Stimulated activated CD8-positive, alpha-beta memory T cell treated with anti-CD3 and anti-CD28 coated beads, Interleukin-2, amount 100 ng/mL, for 48 hours (primary cell): ENCODE data around the gene MED22.
"Not testable (repeated sequence)": the region's sequence is repeated elsewhere in the genome, so short reads cannot be mapped to it uniquely, and the experiment has no call there.

Source experiments
- DNase-seq, 2 donors: peaks; one replicate each; pipeline ENCODE4 v3.0.0-alpha.2; 2020; ENCODE audit warnings: low read depth in 2 of 2

Gene MED22

DNA sequence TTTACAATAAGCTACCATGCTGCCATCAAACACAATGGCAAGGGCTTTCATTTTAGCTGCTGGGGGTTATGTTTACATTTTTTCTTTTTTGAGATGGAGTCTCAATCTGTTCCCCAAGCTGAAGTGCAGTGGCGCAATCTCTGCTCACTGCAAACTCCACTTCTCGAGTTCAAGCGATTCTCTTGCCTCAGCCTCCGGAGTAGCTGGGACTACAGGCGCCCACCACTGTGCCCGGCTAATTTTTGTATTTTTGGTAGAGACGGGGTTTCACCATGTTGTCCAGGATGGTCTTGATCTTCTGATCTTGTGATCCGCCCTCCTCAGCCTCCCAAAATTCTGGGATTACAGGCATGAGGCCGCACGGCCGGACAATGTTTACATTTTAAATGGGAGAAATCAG, 13.0 kb downstream of the MED22 start:
- DNase-seq, result not testable (repeated sequence)

DNA sequence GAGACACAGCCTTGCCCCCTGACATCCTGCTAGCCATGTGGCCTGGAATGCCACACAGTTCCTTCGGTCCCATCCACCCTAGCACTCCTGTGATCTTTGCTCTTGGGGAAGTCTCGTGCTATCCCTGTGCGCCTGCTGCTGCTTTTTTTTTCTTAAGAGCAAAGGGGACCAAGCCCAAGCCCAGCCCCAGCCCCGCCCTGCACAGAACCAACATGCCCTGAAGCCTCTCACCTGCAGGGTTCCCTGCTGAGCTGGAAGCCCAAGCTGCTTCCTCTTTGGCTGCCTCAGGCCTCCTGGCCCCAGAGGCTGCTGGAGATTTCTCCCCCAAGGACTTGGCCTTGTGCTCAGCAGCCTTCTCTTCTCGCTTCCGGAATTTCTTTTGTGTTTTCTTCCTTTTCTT, 13.8 kb downstream of the MED22 start:
- DNase-seq, result no peak

DNA sequence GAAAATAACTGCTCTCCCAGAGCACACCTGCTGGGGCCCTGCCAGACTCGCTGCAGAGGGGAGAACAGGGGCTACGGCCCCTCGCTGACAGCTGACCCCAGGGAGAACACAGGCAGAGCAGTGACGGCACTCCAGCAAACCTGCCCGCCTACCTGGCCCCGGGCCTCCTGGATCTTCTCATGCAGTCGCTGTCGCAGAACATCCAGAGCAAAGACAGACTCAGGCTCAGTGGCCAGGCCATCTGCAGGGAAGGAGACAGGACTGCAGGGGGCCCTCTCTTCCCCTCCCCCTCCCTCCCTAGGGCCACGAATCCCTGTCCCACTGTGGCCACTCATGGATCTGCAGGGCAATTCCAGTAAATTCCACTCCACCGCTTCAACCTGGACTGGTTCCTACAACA, 14.4 kb downstream of the MED22 start:
- DNase-seq, result no peak

DNA sequence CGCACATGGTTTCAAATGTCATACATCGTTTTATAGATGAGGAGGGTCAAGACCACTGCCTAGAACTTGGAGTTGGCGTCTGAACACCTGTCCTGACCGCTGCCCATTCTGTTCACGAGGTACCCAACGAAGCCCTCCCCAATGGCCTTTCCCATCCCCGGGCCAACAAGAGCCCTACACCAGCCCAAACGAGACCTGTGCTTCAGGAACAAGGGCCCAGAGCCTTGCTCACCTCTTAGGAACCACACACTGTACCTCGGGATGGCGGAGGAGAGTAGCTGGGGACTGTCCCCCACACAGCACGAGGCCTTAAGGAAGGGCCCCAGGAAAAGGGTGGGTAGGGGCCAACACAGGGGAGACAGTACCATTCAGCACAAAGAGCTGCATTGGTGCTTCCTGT, 14.9 kb downstream of the MED22 start:
- DNase-seq, result no peak

DNA sequence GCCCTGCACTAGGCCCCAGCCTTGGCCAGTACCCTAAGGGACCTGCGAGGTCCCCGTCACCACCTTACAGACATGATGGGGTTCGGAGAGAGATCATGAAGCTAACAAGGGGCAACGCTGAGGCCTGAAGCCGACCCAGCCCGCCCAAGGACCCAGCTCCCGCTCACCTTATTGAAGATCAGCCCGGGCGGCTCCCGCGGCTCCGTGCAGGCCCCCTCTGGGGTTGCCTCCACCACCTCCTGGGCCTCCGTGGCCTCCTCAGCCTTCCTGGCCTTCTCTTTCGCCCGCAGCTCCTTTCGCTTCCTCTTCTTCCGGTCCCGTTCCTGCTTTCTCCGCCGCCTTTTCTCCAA, 15.6 kb downstream of the MED22 start:
- DNase-seq, result no peak

DNA sequence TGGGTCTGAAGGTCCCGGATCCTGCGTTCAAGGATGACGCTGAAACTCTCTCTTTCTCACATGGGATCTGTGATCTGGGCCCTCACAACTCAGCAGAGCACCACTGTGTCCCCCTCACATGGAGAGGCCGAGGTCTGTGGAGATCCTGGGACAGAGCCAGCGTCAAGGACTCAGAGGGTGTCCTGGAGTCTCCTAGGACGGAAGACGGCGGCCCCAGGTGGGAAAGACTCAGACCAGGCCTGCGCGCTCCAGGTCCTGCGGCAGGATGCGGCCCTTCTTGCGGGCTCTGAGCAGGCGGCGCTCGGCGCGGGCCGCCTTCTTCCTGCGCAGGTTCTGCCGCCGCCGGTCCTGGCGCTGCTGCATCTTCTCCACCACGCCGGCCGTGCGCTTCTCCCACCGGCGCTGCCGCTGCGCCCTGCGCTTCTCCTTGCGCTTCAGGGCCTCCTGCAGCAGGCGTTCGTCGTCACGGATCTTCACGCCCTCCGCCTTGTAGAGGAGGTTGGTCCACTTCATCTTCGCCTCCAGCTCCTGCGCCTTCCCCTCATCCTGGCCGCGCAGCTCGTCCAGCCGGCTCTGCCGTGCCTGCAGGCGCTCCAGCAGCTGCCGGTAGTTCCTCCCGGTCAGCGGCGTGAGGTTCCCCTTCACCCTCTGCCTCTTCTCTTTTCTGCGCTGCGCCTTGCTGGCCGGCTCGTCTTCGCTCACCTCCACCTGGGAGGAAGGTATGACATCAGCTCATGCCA, 16.1 kb downstream of the MED22 start:
- DNase-seq, result no peak

DNA sequence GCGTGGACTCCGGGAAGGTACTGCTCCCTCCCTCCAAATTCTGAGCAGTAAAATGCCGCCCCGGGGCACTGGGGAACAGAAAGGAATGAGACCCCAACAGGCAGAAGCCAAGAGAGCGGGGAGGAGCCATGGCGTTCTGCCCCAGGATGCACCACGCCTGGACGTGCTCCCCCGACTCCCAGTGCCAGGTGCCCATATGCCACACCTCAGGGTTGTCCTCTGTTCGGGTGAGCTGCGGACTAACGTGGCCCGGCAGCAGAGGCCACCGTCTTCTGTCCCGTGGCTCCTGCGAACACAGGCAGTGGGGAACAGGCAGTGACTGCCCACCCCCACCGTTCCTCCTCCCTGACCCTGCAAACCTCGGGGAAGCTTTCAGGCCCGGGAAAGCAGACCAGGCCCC, 16.7 kb downstream of the MED22 start:
- no peak for DNase-seq

DNA sequence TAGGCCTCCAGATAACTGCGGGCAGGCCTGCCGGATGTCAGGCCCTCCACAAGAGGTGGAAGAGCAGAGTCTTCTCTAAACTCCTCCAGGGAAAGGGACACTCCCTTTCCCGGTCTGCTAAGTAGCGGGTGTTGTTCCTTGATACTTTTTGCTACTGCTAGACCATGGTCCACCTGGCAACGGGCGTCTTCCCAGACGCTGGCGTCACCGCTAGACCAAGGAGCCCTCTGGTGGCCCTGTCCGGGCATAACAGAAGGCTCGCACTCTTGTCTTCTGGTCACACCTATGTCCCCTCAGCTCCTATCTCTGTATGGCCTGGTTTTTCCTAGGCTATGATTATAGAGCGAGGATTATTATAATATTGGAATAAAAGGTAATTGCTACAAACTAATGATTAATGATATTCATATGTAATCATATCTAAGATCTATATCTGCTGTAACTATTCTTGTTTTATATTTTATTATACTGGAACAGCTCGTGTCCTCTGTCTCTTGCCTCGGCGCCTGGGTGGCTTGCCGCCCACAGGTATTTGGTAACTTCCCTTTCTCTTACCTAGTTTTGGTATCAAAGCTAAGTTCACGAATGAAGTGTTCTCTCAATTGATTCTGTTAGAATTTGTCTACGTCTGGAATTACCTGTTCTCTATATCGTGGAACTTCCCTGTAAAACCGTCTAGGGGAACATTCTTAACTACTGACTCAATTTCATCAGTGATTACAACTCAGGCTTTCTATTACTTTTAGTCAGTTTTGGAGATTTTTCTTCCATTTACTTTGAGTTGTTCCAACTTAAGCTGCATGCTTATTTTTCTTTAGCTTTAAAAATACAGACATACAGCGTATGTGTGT, 18.4 kb downstream of the MED22 start:
- not testable (repeated sequence) for DNase-seq

DNA sequence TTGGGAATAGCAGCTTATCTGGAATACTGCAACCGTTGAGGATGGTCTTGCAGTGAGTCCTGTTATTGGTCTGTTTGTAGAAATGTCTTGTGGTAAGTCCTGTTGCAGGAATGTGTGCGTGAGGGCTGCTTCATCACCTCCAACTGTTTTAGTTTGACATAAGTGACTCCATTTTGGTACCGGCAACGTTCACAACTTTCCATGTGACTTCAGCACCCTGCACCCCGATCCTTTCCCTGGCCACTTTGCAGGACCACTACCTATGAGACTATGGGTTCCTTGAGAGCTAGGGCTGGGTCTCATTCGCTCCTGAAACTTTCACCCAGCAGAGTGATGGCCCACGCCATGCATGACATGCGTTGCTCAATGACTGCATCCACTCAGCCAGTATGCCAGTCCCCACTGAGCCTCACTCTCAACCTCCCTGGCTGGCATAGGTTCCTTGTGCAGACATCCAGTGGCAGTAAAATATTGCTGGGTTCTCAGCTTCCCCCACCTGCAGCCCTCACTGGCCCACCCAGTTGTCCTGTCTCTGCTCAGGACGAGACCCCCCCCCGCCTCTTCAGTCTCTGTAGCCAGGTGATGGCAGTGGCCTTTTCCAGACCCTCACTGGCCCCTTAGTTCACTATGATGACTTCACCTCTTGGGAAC, 20.0 kb downstream of the MED22 start:
- DNase-seq, result no peak

DNA sequence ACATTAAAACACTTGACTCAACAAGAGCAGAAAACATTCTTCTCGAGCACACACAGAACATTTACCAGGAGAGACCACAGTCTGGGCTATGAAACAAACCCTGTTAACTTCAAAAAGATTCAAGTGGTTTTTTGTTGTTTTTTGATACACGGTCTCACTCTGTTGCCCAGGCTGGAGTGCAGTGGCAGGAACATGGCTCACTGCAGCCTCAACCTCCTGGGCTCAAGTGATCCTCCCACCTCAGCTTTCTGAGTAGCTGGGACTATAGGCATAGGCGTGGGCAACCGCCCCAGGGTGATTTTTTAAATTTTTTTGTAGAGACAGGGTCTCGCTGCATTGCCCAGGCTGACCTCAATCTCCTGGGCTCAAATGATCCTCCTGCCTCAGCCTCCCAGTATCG, 20.9 kb downstream of the MED22 start:
- not testable (repeated sequence) for DNase-seq

DNA sequence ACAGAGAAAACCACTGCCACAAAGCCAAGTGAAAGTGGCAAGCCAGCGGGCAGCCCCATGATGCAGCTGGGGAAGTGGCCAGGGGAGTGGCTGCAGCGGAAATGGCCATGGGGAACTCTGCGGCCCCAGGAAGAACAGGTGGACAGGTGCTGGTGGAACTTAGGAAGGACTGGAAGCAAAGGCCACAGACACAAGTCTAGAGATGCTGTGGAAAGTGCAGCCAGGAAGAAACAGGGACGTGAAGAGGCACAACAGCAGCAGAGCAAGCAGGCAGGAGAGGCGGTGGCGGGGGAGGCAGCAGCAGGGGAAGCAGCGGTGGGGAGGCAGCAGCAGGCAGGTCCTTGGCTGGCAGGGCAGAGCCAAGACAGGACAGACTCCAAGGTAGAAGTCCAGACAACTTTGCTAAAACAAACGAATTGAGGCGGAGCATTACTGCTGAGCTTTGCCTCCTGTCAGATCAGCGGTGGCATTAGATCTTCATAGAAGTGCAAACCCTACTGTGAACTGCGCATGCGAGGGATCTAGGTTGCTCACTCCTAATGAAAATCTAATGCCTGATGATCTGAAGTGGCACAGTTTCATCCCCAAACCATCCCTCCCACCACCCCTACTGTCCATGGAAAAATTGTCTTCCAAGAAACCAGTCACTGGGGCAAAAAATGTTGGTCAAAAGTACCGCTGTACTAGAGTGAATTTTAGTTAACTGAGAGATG, 23.8 kb downstream of the MED22 start:
- no peak for DNase-seq

DNA sequence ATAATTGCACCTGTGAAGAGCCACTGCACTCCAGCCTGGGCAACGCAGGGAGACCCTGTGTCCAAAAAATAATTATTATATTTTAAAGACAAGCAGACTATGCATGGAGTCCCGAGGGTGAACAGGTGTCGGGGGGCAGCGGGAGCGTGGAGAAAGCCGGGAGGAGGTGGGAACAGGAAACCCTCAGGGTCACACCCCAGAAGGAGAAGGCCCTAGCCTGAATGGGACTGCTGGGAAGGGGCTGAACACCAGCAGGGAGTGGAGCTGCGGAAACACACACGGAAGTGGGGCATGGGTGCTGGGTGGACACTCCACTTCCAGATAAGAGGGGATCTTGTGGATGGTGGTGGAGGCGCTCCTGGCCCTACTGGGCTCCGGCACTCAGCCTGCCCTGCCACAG, 24.7 kb downstream of the MED22 start:
- no peak for DNase-seq

DNA sequence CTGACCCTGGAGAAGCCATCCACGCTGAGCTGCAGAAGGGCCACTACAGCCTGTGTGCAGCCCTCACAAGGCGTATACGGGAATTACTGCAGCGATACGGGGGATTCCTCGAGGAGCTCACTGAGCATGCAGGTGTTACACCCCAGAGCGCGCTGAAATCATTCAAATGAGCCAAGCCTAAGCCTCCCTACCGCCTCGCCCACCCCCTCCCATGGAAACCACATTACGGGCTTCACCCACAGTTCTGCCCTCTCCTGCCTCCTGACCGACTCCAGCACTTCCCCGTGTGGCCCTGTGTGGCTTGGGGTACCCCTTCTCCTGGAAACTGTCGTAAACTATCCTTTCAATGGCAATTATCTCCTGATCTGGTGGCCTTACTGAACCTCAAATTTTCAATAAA, 25.2 kb downstream of the MED22 start:
- DNase-seq, result no peak

DNA sequence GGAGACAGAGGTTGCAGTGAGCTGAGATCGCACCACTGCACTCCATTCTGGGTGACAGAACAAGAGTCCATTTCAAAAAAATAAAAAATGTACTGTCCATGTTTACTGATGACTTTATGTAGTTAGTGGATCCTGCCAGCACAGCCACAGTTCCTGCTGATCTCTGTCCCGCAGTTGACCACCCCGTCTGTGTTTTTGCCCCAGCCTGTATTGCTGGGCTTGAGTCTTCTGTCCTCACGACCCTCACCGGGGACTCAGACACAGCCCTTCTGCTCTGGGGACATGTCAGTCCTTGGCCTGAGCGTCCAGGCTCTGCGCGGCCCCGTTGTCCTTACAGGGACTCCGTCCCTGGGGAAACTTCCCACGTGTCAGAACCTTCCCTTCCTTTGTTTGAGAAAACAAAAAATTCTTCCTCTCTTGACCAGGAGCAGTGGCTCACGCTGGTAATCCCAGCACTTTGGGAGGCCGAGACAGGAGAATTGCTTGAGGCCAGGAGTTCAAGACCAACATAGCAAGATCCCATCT, 26.5 kb downstream of the MED22 start:
- DNase-seq, result no peak

DNA sequence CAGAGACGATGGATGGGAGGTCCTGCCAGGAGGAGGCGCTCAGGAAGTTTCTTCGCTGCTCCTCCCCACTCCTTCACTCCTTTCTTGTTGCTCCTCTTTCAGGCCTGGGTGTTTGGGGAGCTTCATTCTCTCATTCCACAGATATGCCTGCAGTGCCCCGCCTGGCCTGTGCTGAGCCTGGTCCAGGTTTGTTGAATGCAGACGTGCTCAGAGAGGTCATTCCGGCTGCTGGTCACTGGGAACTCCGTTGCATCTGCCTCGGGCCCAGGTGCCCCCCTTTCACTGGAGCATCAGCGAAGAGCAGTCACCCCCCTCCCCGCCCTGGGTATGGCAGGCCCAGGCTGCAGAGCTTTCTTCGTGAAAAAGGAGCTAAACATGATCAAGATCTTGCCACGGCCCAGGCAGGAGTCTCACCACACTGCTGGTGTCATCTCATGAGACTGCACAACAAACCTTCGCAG, 27.5 kb downstream of the MED22 start:
- no peak for DNase-seq

DNA sequence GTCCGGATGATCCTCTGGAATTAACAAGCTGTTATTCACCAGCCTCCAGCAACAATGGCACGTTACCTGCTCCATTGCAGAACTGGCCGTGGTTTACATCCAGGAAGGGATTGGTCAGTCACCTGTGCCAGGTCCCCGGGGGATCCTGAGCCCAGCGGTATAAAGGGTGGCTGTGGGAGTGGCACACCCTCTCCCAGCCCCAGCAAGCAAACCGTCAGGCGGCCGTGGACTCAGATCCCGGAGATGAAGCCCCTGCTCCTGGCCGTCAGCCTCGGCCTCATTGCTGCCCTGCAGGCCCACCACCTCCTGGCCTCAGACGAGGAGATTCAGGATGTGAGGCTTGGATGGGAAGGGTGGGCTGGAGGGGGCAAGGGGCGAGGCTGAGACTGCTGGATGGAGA, 30.4 kb downstream of the MED22 start:
- not testable (repeated sequence) for DNase-seq

DNA sequence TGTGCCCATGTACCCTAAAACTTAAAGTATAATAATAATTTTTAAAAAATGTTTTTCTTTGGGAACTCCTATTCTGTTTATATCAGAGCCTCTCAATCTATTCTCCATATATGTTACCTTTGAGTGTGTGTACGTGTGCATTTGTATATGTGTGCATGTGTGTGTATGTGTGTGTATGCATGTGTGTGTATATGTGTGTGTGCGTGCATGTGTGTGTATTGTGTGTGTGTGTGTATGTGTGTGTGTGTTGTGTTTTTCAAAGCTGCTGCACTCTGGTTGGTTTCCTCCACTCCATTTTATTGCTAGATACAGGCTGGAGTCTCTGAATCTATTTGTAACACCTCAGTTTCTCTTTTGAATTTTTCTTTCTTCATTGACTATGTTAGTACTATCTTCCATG, 31.9 kb downstream of the MED22 start:
- no peak for DNase-seq

DNA sequence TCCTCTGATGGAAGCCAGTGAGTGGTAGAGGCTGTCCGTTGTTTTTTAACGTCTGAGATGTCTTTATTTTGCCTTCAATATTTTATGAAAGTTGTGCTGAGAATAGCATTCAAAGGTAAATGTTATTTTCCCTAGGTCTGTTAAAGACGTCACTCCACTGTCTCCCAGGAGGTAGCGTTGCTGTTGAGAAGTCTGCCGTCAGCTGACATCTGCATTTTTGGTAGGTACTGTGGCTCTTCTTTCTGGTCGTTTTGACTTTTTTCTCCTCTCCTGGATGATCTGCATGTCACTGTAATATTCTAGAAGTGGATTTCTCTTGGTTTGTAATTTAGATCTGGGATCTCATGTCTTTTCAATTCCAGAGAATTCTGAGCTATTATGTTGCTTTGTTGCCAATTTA, 38.3 kb downstream of the MED22 start:
- no peak for DNase-seq

DNA sequence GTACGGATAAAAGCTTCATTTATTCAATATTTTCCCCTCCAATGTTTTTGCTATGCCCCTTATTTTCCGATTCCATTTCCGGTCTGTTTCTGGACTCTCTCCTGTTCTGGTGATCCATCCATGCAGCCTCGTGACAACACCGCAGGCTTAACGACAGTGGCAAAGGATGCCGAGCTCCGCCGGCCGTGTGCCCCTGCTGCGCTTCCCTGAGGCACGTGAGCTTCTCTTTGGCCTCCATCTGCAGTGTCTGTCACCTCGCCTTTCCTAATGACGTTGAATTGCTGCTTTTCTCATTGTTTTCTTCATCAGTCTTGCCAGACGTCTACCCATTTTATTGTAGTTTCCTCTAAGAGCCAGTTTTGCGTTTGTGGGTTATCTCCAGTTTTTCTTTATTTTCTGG, 40.6 kb downstream of the MED22 start:
- no peak for DNase-seq

DNA sequence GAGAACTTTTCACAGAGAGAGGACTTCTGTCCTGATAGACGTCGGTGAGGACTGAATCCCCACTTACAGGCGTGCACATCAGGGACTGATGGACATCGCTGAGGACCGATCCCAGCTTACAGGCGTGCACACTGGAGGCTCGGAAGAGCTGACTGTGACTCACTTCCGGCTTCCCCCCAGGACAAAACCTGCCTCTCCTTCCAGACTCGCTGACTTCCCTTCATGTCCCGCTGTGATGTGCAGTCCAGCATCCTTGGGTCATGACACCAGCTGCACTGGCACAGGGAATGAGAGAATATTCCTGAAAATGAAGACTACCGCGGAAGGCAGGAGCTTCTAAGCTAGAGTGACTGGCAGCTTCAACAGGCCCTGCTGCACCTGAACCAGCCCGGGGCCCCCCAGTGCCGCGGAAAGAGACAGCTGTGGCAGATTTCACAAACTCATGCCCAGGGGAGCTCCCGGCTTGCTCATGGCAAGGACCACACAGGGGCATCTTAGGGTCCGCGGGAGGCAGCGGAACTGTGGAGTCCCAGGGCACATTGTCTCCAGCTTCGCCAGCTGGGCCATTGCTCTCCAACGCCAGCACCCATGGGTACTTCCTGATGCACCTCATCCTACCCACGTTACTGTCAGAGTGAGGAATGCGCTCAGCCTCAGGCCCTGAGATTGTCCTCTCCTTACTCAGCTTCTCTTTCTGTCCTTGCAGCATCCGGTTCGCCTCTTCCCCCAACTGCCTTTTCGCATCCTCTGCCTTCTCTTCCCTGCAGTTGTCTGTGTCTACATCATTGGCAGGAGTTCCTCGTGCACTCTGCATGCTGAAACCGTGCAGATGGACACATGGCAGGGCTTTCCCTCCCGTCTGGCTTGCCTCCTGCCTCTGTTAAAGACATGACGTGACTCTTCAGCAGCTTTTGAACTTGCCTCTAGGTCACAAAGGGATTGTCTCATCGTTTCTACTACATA, 41.4 kb downstream of the MED22 start:
- DNase-seq, result no peak

DNA sequence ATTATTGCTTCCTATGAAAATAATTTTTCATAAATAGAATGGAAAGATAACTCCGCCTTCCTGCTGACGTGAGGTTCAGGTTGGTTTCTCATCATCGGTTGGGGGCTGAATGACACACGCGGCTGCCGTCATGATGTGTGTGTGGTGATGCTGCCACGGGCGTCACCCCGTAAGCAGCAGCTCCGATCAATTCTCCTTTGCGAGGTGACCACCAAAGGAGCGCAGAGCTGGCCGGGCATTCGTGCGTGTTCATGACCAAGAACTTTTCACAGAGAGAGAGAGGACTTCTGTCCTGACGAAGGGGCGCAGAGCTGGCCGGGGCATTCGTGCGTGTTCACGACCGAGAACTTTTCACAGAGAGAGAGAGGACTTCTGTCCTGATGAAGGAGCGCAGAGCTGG, 42.2 kb downstream of the MED22 start:
- no peak for DNase-seq
